Kidney epithelial cell (primary cell): ENCODE results near the gene GAA. TPM values are rescaled to one million over a fixed set of nuclear protein-coding genes. Genes with fewer than 3 reads are reported as not detected.
"Not testable (repeated sequence)": the region's sequence is repeated elsewhere in the genome, so short reads cannot be mapped to it uniquely, and the experiment has no call there.

Experiments used
- DNase-seq: peaks from one replicate; pipeline ENCODE4 v3.0.0-alpha.2; 2010; ENCODE audit warnings: low read depth
- H3K27me3 ChIP-seq: 2 replicates; pipeline ENCODE4 v1.6.0; 2011; ENCODE audit warnings: low read length; ENCODE audit not compliant: control insufficient read depth, insufficient read depth
- H3K36me3 ChIP-seq: 2 replicates; pipeline ENCODE4 v1.5.1; 2011; ENCODE audit warnings: low read length; ENCODE audit not compliant: control insufficient read depth, insufficient read depth
- H3K4me3 ChIP-seq: 2 replicates; pipeline ENCODE4 v1.5.1; 2011; ENCODE audit warnings: low read depth, mild to moderate bottlenecking, control low read depth, low read length
- CTCF ChIP-seq: IDR thresholded peaks from 2 replicates; pipeline ENCODE4 v1.5.1; 2011; ENCODE audit warnings: mild to moderate bottlenecking, moderate library complexity, low read length, control low read depth, inconsistent platforms; ENCODE audit not compliant: insufficient read depth, poor library complexity, severe bottlenecking
- total RNA-seq: library from RNA; depleted of rRNA; stranded (reverse); fragments of >200 nt; gene quantifications from 2 replicates; pipeline ENCODE4 v1.2.3, GENCODE V29; 2015

GAA gene
- total RNA-seq, 1 donor from 2014 or later: 60.9 TPM

GRCh38 chr17:80152081-80152702 lies 50.8 kb downstream of the GAA start:
- no peaks in the 10 kb centered on the region for H3K27me3 ChIP-seq
- TF ChIP-seq CTCF: no peak

GRCh38 chr17:80153004-80153403 lies 51.6 kb downstream of the GAA start:
- Histone ChIP-seq H3K36me3 (no peaks in the 10 kb centered on the region), H3K4me3 (no peak overlapping the region)
- no peak for TF ChIP-seq CTCF

More at GRCh38 chr17:80152081-80152702, 50.8 kb downstream of the GAA start:
- DNase-seq: no peak
- H3K36me3 ChIP-seq: no peaks in the 10 kb centered on the region
- H3K4me3 ChIP-seq: no peak overlapping the region

GRCh38 chr17:80154166-80154565 lies 52.8 kb downstream of the GAA start:
- TF ChIP-seq CTCF: no peak
- no peak for DNase-seq
- Histone ChIP-seq H3K36me3 (no peaks in the 10 kb centered on the region), H3K27me3 (no peaks in the 10 kb centered on the region), H3K4me3 (no peak overlapping the region)

More at GRCh38 chr17:80153004-80153403, 51.6 kb downstream of the GAA start:
- no peak for DNase-seq
- H3K27me3 ChIP-seq: no peaks in the 10 kb centered on the region

DNA sequence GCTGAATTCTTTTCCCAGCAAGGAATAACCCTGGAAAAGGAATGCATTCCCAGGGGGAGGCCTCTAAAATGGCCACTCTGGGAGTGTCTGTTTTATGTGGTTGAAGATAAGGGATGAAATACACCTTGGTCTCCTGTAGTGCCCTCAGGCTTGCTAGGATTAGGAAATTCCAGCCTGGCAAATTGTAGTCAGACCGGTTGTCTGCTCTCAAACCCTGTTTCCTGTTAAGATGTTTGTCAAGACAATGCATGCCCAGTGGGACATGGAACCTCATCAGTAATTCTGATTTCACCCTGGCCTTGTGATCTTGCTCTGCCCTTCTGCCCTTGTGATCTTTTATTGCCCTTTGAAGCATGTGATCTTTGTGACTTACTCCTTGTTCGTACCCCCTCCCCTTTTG lies 54.2 kb downstream of the GAA start:
- not testable (repeated sequence) for H3K36me3 ChIP-seq, H3K4me3 ChIP-seq, H3K27me3 ChIP-seq, DNase-seq

GRCh38 chr17:80158846-80159245 lies 57.5 kb downstream of the GAA start:
- peaks cover 4% of the 10 kb centered on the region for H3K27me3 ChIP-seq
- TF ChIP-seq CTCF: no peak
- DNase-seq: no peak
- H3K4me3 ChIP-seq: no peak overlapping the region
- no peaks in the 10 kb centered on the region for H3K36me3 ChIP-seq

- no peak for TF ChIP-seq CTCF
- DNase-seq: no peak
- no peak overlapping the region for H3K4me3 ChIP-seq
- H3K36me3 ChIP-seq: no peaks in the 10 kb centered on the region
- peaks cover 4% of the 10 kb centered on the region for H3K27me3 ChIP-seq
These were observed 59.2 kb downstream of the GAA start for GRCh38 chr17:80160536-80160935.
